BJ (cell line): ENCODE data around the gene THAP7. TPM values are rescaled to one million over a fixed set of nuclear protein-coding genes. Genes with fewer than 3 reads are reported as not detected.

Experiments
- CTCF ChIA-PET: fragments of 350-600 bp; formaldehyde crosslinking; extraction: SDS; loops from one replicate; lab custom pipeline; 2021; ENCODE audit warnings: antibody characterized with exemption, inconsistent platforms; lab: Yijun Ruan, JAX
- POLR2A ChIA-PET: fragments of 300-600 bp; sonication (Branson Sonifier 250); formaldehyde crosslinking; extraction: SDS; loops from one replicate; lab custom pipeline; 2021; ENCODE audit warnings: antibody characterized with exemption; lab: Charles Lee
- DNase-seq: peaks from one replicate; pipeline ENCODE4 v3.0.0-alpha.2; 2011; ENCODE audit warnings: low read depth
- H3K27me3 ChIP-seq: 2 replicates; pipeline ENCODE4 v1.6.0; 2011; ENCODE audit warnings: low read length; ENCODE audit not compliant: control insufficient read depth, insufficient read depth
- H3K36me3 ChIP-seq: 2 replicates; pipeline ENCODE4 v1.5.1; 2011; ENCODE audit warnings: low read length; ENCODE audit not compliant: control insufficient read depth, insufficient read depth
- H3K4me3 ChIP-seq: 2 replicates; pipeline ENCODE4 v1.5.1; 2011; ENCODE audit warnings: low read depth, mild to moderate bottlenecking, control low read depth, low read length
- CTCF ChIP-seq: IDR thresholded peaks from 2 replicates; pipeline ENCODE4 v1.5.1; 2011; ENCODE audit warnings: low read depth, mild to moderate bottlenecking, control low read depth, inconsistent platforms, low read length, moderate library complexity; ENCODE audit not compliant: insufficient read depth
- polyA plus RNA-seq: library from polyadenylated mRNA; depleted of rRNA; stranded (reverse); fragments of >200 nt; gene quantifications from 2 replicates; pipeline ENCODE4 v1.2.3, GENCODE V29; 2011

Gene THAP7
- polyA plus RNA-seq, 1 experiment, result 24.4 TPM

- ChIA-PET POLR2A (no interaction called here), CTCF (interaction anchor here (0.9 to 7.2 kb wide), 3 partner anchors 8 to 68 kb away, joined by 3 to 36 read pairs (median 5); no protein-coding TSS in a partner anchor)
- no peaks in the 10 kb centered on the region for H3K27me3 ChIP-seq
- H3K4me3 ChIP-seq, result no peak overlapping the region
- TF ChIP-seq CTCF, result no peak
- peaks cover 9% of the 10 kb centered on the region for H3K36me3 ChIP-seq
- no peak for DNase-seq
Observed at GRCh38 chr22:20953342-20953608, 48.6 kb downstream of the THAP7 start.

- Histone ChIP-seq H3K36me3 (peaks cover 9% of the 10 kb centered on the region), H3K27me3 (no peaks in the 10 kb centered on the region), H3K4me3 (no peak overlapping the region)
- DNase-seq, result no peak
- CTCF ChIA-PET, result interaction anchor here (0.9 to 7.2 kb wide), 4 partner anchors 9 to 67 kb away, joined by 3 to 36 read pairs (median 4); no protein-coding TSS in a partner anchor
- POLR2A ChIA-PET, result no interaction called here
- TF ChIP-seq CTCF, result no peak
Observed at GRCh38 chr22:20952544-20953341, 49.2 kb downstream of the THAP7 start.

GRCh38 chr22:20951932-20952380 is 50.0 kb downstream of the THAP7 start:
- no peak for TF ChIP-seq CTCF
- Histone ChIP-seq H3K36me3 (peaks cover 9% of the 10 kb centered on the region), H3K4me3 (no peak overlapping the region), H3K27me3 (no peaks in the 10 kb centered on the region)
- ChIA-PET CTCF (interaction anchor here (0.9 to 7.2 kb wide), 4 partner anchors 9 to 67 kb away, joined by 3 to 36 read pairs (median 7); partner anchors contain the start of gene CRKL), POLR2A (no interaction called here)
- DNase-seq, result no peak

- Histone ChIP-seq H3K4me3 (no peak overlapping the region), H3K27me3 (no peaks in the 10 kb centered on the region), H3K36me3 (peaks cover 9% of the 10 kb centered on the region)
- TF ChIP-seq CTCF, result no peak
- ChIA-PET POLR2A (interaction anchor here (0.6 kb wide), 1 partner anchor 14 kb away, joined by 8 read pairs; no protein-coding TSS in a partner anchor), CTCF (interaction anchor here (1.8 kb wide), 1 partner anchor 35 kb away, joined by 9 read pairs; the partner anchor contains the start of gene CRKL)
- DNase-seq, result no peak
Observed at GRCh38 chr22:20951151-20951931, 50.6 kb downstream of the THAP7 start.

GRCh38 chr22:20949698-20950183 is 52.2 kb downstream of the THAP7 start:
- Histone ChIP-seq H3K27me3 (no peaks in the 10 kb centered on the region), H3K36me3 (peaks cover 9% of the 10 kb centered on the region), H3K4me3 (no peak overlapping the region)
- ChIA-PET CTCF (interaction anchor here (0.9 to 1.0 kb wide), 2 partner anchors 32 to 64 kb away, joined by 3 read pairs; partner anchors contain the start of gene LZTR1), POLR2A (no interaction called here)
- DNase-seq, result no peak
- no peak for TF ChIP-seq CTCF
